Measurements from ENCODE around the gene SLC34A3. TPM values are rescaled to one million over a fixed set of nuclear protein-coding genes. Genes with fewer than 3 reads are reported as not detected.

SLC34A3 gene
- total RNA-seq, 1 experiment from 2014 or later = 0.13 TPM

DNA sequence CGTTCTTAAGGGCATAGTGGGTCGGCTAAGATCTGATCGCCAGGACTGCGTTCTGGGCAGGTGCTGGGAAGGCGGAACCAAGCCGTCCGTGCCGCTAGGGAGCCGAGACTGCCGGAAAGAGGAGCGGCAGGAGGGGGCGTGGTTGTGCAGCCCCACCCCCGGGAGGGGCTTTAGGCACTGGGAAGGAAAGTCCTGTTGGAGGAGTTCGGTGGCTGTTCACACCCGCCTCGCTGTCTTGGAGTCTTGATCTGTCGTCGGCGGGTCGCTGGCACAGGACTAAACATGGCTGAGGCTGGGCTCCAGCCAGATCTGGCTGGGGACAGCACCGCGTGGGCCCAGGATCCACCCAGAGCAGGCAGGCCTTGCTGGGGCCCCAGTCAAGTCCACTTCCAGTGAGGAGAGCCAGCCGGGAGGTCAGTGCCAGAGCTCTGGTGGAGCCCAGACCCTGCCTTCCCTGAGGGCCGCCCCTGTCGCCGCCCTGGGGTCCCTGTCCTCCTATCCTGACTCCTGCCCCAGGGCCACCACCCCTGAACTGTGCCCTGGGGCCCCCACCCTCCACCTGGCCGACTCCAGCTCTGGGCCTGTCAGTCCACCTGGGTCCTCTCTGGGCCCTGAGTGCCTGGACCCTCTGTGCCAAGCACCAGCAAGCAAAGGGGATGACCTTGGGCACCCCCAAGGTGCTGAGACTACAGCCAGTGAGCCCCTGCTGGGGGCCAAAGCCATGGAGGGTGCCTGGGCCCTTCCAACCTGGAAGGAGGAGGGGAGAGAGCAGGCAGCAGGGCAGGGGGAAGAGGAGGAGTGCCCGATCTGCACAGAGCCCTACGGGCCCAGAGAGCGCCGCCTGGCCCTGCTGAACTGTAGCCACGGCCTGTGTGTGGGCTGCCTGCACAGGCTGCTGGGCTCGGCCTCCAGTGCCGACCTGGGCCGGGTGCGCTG, 13.2 kb upstream of the SLC34A3 start:
- H3K9me3 Mint-ChIP-seq = no peaks in the 10 kb centered on the region
- H3K27ac Mint-ChIP-seq = peak overlapping the region; percentile 87
- DNase-seq (ENCODE audit: low spot score) = peak; percentile 88
- no peaks in the 10 kb centered on the region for H3K27me3 Mint-ChIP-seq (ENCODE audit: low read depth)
- H3K36me3 Mint-ChIP-seq = 0 out of 2 replicates have a peak, but pooled peaks cover 3% of the 10 kb centered on the region
- H3K4me1 Mint-ChIP-seq = peaks cover 4% of the 10 kb centered on the region; the same call in 1 of the 2 replicates
- CTCF ChIA-PET = interaction anchor here (0.8 to 1.8 kb wide), 5 partner anchors 19 to 188 kb away, joined by 3 to 8 read pairs (median 3); partner anchors contain the start of gene TUBB4B
- TF ChIP-seq ZNF532 (CRISPR knock-in tag; IDR thresholded peaks at IDR 0.05; ENCODE audit: borderline replicate concordance) = no peak
- TF ChIP-seq, protein P1, sequence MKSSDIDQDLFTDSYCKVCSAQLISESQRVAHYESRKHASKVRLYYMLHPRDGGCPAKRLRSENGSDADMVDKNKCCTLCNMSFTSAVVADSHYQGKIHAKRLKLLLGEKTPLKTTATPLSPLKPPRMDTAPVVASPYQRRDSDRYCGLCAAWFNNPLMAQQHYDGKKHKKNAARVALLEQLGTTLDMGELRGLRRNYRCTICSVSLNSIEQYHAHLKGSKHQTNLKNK (CRISPR knock-in tag; IDR thresholded peaks at IDR 0.05) = no peak
- TF ChIP-seq SP1 (CRISPR knock-in tag; conservative IDR thresholded peaks at IDR 0.05) = 0 out of 2 replicates have a peak, but pooled peaks have one; percentile 29
- no peak for TF ChIP-seq KAT7 (CRISPR knock-in tag; IDR thresholded peaks at IDR 0.05; ENCODE audit: borderline replicate concordance)
- TF ChIP-seq PRDM15 (CRISPR knock-in tag; IDR thresholded peaks at IDR 0.05) = peak; percentile 43; the same call in 1 of the 2 replicates
- ATAC-seq = peak; percentile 72
- H3K4me3 Mint-ChIP-seq = no peak overlapping the region
- POLR2A ChIA-PET = no interaction called here

- no peak overlapping the region for H3K27ac Mint-ChIP-seq
- H3K4me3 Mint-ChIP-seq = no peak overlapping the region
- CTCF ChIA-PET = interaction anchor here (0.7 to 1.0 kb wide), 5 partner anchors 9 to 183 kb away, joined by 3 to 5 read pairs (median 3); partner anchors contain the start of gene RNF224
- no peaks in the 10 kb centered on the region for H3K27me3 Mint-ChIP-seq (ENCODE audit: low read depth)
- no peaks in the 10 kb centered on the region for H3K9me3 Mint-ChIP-seq
- 0 out of 2 replicates have a peak, but pooled peaks cover 3% of the 10 kb centered on the region for H3K36me3 Mint-ChIP-seq
- POLR2A ChIA-PET = no interaction called here
- peaks cover 4% of the 10 kb centered on the region; the same call in 1 of the 2 replicates for H3K4me1 Mint-ChIP-seq
- no peak for DNase-seq (ENCODE audit: low spot score)
- no peak for ATAC-seq
- TF ChIP-seq NFATC4 (CRISPR knock-in tag; IDR thresholded peaks at IDR 0.05) = no peak
- no peak for TF ChIP-seq STAT6 (CRISPR knock-in tag; conservative IDR thresholded peaks at IDR 0.05; ENCODE audit: low read depth)
- TF ChIP-seq SMAD4 (CRISPR knock-in tag; IDR thresholded peaks at IDR 0.05) = no peak
- TF ChIP-seq, protein P2, sequence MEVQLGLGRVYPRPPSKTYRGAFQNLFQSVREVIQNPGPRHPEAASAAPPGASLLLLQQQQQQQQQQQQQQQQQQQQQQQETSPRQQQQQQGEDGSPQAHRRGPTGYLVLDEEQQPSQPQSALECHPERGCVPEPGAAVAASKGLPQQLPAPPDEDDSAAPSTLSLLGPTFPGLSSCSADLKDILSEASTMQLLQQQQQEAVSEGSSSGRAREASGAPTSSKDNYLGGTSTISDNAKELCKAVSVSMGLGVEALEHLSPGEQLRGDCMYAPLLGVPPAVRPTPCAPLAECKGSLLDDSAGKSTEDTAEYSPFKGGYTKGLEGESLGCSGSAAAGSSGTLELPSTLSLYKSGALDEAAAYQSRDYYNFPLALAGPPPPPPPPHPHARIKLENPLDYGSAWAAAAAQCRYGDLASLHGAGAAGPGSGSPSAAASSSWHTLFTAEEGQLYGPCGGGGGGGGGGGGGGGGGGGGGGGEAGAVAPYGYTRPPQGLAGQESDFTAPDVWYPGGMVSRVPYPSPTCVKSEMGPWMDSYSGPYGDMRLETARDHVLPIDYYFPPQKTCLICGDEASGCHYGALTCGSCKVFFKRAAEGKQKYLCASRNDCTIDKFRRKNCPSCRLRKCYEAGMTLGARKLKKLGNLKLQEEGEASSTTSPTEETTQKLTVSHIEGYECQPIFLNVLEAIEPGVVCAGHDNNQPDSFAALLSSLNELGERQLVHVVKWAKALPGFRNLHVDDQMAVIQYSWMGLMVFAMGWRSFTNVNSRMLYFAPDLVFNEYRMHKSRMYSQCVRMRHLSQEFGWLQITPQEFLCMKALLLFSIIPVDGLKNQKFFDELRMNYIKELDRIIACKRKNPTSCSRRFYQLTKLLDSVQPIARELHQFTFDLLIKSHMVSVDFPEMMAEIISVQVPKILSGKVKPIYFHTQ (CRISPR knock-in tag; IDR thresholded peaks at IDR 0.05) = no peak
- TF ChIP-seq ESRRA (CRISPR knock-in tag; IDR thresholded peaks at IDR 0.05; ENCODE audit: borderline replicate concordance) = no peak
- TF ChIP-seq, protein P3, sequence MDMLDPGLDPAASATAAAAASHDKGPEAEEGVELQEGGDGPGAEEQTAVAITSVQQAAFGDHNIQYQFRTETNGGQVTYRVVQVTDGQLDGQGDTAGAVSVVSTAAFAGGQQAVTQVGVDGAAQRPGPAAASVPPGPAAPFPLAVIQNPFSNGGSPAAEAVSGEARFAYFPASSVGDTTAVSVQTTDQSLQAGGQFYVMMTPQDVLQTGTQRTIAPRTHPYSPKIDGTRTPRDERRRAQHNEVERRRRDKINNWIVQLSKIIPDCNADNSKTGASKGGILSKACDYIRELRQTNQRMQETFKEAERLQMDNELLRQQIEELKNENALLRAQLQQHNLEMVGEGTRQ (CRISPR knock-in tag; IDR thresholded peaks at IDR 0.05) = no peak
- TF ChIP-seq SOX15 (CRISPR knock-in tag; IDR thresholded peaks at IDR 0.05) = no peak
- no peak for TF ChIP-seq ETV6 (CRISPR knock-in tag; IDR thresholded peaks at IDR 0.05)
- TF ChIP-seq FOXJ3 (CRISPR knock-in tag; IDR thresholded peaks at IDR 0.05; ENCODE audit: borderline replicate concordance) = no peak
- TF ChIP-seq RORB (CRISPR knock-in tag; IDR thresholded peaks at IDR 0.05) = no peak
Measured at GRCh38 chr9:137218212-137218753, 12.4 kb upstream of the SLC34A3 start.

Data from WTC11 (cell line).